ENCODE data around the gene INCA1.

DNA sequence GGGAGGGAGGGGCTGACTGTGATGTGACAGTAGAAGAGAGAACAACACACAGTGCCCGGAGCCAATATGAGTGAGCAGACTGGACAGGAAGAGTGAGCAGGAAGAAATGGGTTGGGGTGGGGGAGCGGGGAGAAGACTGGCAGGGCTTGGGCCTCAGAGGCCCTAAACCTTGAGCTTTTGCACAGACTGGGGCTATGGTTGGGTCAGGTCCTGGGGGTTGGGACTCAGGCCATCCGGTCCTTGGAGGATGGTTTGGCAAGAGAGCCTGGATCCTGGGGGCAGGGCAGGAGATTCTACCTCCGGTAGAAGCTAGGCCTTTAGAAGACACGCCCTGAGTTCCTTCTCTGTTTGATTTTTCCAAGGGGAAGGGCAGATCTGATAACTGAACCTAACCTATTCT is 10.9 kb downstream of the INCA1 start:
- TF ChIP-seq, protein P1, sequence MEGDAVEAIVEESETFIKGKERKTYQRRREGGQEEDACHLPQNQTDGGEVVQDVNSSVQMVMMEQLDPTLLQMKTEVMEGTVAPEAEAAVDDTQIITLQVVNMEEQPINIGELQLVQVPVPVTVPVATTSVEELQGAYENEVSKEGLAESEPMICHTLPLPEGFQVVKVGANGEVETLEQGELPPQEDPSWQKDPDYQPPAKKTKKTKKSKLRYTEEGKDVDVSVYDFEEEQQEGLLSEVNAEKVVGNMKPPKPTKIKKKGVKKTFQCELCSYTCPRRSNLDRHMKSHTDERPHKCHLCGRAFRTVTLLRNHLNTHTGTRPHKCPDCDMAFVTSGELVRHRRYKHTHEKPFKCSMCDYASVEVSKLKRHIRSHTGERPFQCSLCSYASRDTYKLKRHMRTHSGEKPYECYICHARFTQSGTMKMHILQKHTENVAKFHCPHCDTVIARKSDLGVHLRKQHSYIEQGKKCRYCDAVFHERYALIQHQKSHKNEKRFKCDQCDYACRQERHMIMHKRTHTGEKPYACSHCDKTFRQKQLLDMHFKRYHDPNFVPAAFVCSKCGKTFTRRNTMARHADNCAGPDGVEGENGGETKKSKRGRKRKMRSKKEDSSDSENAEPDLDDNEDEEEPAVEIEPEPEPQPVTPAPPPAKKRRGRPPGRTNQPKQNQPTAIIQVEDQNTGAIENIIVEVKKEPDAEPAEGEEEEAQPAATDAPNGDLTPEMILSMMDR (IDR thresholded peaks at IDR 0.05), result no peak
- TF ChIP-seq EP300 (IDR thresholded peaks at IDR 0.05) (no peak), POLR2AphosphoS5 (IDR thresholded peaks at IDR 0.05) (no peak)

Data from stomach (tissue), 4 donors.